K562 (cell line): ENCODE measurements around the gene TMEM185B. TPM values are rescaled to one million over a fixed set of nuclear protein-coding genes. Genes with fewer than 3 reads are reported as not detected.

Experiments
- ATF6 ChIP-seq: sonication (generic); formaldehyde crosslinking; IDR thresholded peaks from 2 replicates; pipeline ENCODE4 v1.4.0; 2020; ENCODE audit warnings: mild to moderate bottlenecking, missing genetic modification reagents
- E2F3 ChIP-seq: fragments of 250-450 bp; sonication (Bioruptor Pico); IDR thresholded peaks from 2 replicates; pipeline ENCODE4 v1.4.0; 2020; ENCODE audit warnings: mild to moderate bottlenecking
- ETS2 ChIP-seq: IDR thresholded peaks from 2 replicates; pipeline ENCODE4 v1.6.1; 2016; ENCODE audit warnings: borderline replicate concordance, missing genetic modification characterization, mild to moderate bottlenecking, moderate library complexity, missing compliant biosample characterization; ENCODE audit not compliant: poor library complexity, severe bottlenecking
- KAT2B ChIP-seq: IDR thresholded peaks from one replicate; pipeline ENCODE4 v1.6.1; 2012; ENCODE audit warnings: low read depth, mild to moderate bottlenecking, control low read depth, inconsistent platforms, low read length, moderate library complexity
- MBD2 ChIP-seq: sonication (generic); IDR thresholded peaks from 2 replicates; pipeline ENCODE4 v1.6.1; 2016; ENCODE audit warnings: low read depth, borderline replicate concordance
- NR3C1 ChIP-seq: sonication (generic); formaldehyde crosslinking; IDR thresholded peaks from 2 replicates; pipeline ENCODE4 v1.8.1; 2022; ENCODE audit warnings: missing genetic modification reagents
- POLR2B ChIP-seq: fragments of 450-650 bp; IDR thresholded peaks from 2 replicates; pipeline ENCODE4 v1.6.1; 2018; ENCODE audit warnings: low read depth; ENCODE audit not compliant: partially characterized antibody
- POLR3A ChIP-seq: IDR thresholded peaks from 2 replicates; pipeline ENCODE4 v1.6.1; 2011; ENCODE audit warnings: borderline replicate concordance, mild to moderate bottlenecking, moderate library complexity; ENCODE audit not compliant: insufficient read length, insufficient read depth; ENCODE audit errors: extremely low read depth
- RAD51 ChIP-seq: fragments of 450-650 bp; IDR thresholded peaks from 2 replicates; pipeline ENCODE4 v1.7.1; 2016; ENCODE audit warnings: low read depth, mild to moderate bottlenecking, borderline replicate concordance
- RFX1 ChIP-seq: fragments of 450-650 bp; IDR thresholded peaks from 2 replicates; pipeline ENCODE4 v1.6.1; 2016; ENCODE audit warnings: mild to moderate bottlenecking, moderate library complexity
- SAFB ChIP-seq: fragments of 200-400 bp; formaldehyde crosslinking; IDR thresholded peaks from 2 replicates; pipeline ENCODE4 v1.6.1; 2017; ENCODE audit warnings: low read depth, low read length, borderline replicate concordance
- TAF9B ChIP-seq: fragments of 450-650 bp; IDR thresholded peaks from 2 replicates; pipeline ENCODE4 v1.6.1; 2018; ENCODE audit warnings: mild to moderate bottlenecking; ENCODE audit not compliant: partially characterized antibody
- TOE1 ChIP-seq, 2 experiments: fragments of 450-650 bp in 1 of 2; sonication (generic) in 1 of 2; formaldehyde crosslinking in 1 of 2; IDR thresholded peaks; 2 replicates each; pipeline versions ENCODE4 v1.7.1 to v1.8.0; 2016 to 2022; ENCODE audit warnings: borderline replicate concordance in 2 of 2, mild to moderate bottlenecking in 2 of 2, antibody characterized with exemption in 1 of 2, inconsistent platforms in 1 of 2, low read depth in 1 of 2, missing genetic modification reagents in 1 of 2, moderate library complexity in 1 of 2
- ZNF24 ChIP-seq: fragments of 450-650 bp; IDR thresholded peaks from 2 replicates; pipeline ENCODE4 v1.6.1; 2016
- ZNF431 ChIP-seq: sonication (generic); formaldehyde crosslinking; IDR thresholded peaks from 2 replicates; pipeline ENCODE4 v1.8.0; 2022; ENCODE audit warnings: mild to moderate bottlenecking, missing genetic modification reagents
- polyA plus RNA-seq, 8 experiments: library from polyadenylated mRNA; depleted of rRNA in 4 of 8; stranded (reverse) in 5 of 8; unstranded in 3 of 8; fragments of >200 nt; fragmentation: Nextera tagmentation in 2 of 8; fragmentation: Illumina TruSeq in 1 of 8; extraction: Ambion mirVana in 2 of 8; extraction: Trizol in 1 of 8; gene quantifications; 2 replicates each; pipeline versions ENCODE4 v1.2.1 to v1.2.3, GENCODE V29; 2011 to 2014; ENCODE audit warnings: inconsistent platforms in 1 of 8, missing spikeins in 1 of 8
- total RNA-seq, 7 experiments: library from RNA; depleted of rRNA in 6 of 7; stranded (reverse); fragments of >200 nt in 6 of 7; fragmentation: Illumina TruSeq in 2 of 7; extraction: Trizol in 2 of 7; gene quantifications; 2 replicates each; pipeline versions ENCODE4 v1.2.1 to v1.2.3, GENCODE V29; 2011 to 2021; ENCODE audit warnings: low replicate concordance in 1 of 7
- TF ChIP-seq, protein P1 (sequence below): fragments of 250-450 bp; sonication (Bioruptor Pico); IDR thresholded peaks from 2 replicates; pipeline ENCODE4 v1.4.0; 2020
- TF ChIP-seq, protein P2 (sequence below): fragments of 250-450 bp; sonication (Bioruptor Pico); IDR thresholded peaks from 2 replicates; pipeline ENCODE4 v1.5.0; 2021; ENCODE audit warnings: mild to moderate bottlenecking, moderate library complexity
- TF ChIP-seq, protein P3 (sequence below): fragments of 250-450 bp; sonication (Bioruptor Pico); IDR thresholded peaks from 2 replicates; pipeline ENCODE4 v1.8.0; 2022; ENCODE audit warnings: inconsistent platforms, mild to moderate bottlenecking, moderate library complexity, borderline replicate concordance

The TMEM185B gene
- total and polyA plus RNA-seq, 9 of the 15 experiments (the other 6 are each of a cell fraction or from before 2014, with no cell fraction given): 2.9 to 28.2 (median 11.5) TPM

DNA sequence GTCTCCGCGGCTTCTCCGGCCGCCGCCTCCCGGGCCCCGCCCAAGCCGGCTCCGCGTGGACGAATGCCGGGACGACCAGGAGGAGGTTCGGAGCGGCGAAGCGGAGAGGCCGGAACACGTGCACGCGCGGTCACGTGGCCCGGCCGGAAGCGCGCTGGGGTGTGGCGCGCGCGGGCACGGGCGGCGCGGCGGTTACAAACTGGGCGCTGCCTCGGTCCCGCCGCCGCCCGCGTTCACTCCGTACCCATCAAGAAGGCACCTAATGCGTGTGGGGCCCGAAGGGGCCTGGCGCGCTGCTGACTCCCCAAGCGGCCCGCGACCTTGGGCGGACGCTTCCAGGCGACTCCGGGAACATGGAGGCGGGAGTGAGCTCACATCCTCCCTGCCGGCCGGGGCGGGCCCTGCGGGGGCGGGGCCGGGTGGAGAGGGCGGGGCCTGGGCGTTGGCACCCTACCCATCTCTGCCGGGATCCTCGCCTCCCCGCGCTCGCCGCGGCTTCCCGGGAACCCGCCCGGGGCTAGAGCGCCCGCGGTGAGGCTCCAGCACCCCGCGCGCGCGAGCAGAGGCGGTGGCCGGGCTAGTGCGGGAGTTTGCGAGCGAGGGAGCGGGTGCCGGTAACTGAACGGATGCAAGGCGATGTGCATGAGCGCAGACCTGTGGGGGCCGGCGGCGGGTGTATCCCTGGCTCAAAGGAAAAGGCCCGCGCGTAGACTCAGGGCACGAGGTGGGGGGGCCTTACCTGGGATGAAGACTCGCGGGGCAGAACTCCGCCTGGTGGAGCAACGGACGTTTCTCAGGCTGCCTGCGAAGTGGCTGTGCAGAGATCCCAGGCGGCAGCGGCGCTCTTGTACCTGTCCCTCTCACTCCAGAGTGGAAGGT, at the start of gene TMEM185B (continued):
- TF ChIP-seq MBD2: peak; percentile 62; the same call in 1 of the 2 replicates
- TF ChIP-seq, protein P1, sequence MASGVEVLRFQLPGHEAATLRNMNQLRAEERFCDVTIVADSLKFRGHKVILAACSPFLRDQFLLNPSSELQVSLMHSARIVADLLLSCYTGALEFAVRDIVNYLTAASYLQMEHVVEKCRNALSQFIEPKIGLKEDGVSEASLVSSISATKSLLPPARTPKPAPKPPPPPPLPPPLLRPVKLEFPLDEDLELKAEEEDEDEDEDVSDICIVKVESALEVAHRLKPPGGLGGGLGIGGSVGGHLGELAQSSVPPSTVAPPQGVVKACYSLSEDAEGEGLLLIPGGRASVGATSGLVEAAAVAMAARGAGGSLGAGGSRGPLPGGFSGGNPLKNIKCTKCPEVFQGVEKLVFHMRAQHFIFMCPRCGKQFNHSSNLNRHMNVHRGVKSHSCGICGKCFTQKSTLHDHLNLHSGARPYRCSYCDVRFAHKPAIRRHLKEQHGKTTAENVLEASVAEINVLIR (CRISPR knock-in tag): peak; percentile 51; the same call in 1 of the 2 replicates
- TF ChIP-seq ZNF431: peak; percentile 90
- no peak for TF ChIP-seq SAFB
- TF ChIP-seq NR3C1 (CRISPR knock-in tag): peak; percentile 98
- TF ChIP-seq, protein P2, sequence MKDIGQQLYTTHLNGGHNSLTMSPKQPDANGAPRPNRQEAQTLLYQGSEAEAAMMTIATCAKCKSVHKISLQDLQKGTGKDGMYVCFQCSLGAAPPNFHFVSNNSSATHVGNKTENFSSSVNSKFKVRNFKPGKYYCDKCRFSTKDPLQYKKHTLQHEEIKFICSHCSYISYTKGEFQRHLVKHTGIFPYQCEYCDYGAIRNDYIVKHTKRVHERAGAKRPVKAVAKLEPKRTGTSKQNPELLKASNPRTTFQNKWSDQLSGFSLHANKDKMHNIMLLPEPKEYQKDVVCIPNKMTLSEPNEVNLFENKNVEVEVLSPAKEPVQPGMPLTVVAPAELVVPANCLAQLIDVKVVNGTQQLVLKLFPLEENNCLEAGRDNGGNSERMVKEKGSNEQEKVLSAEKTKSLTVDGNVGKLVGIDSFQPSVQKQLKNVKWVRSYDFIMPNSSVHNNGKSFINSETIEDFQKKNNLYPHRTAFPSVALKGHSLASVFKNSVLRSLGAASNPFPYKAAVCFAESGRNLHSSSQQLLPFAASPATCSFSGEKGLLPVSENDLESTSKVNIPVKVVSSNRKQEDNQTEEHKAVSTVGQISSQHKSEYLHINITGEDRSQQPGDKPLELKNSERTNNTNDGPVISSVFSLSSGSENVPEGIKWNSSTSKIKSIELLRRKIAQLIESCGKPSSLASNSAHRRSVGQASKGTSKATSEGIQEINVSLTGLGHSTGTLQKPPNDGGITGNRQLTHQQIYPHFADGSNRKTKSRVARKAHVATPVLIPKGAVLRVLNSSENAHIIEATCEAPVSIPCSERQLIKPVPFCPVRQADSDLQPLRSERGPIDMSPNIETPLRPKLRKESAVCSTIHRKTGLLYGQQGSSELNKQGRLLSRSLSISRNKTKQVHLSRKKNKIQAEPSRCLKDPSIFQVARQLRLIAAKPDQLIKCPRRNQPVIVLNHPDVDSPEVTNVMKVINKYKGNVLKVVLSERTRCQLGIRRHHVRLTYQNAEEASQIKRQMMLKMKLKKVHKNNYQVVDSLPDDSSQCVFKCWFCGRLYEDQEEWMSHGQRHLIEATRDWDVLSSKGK (CRISPR knock-in tag): no peak
- TF ChIP-seq POLR3A: no peak
- TF ChIP-seq ZNF24: peak; percentile 62
- TF ChIP-seq TAF9B: no peak
- no peak for TF ChIP-seq RFX1
- peak; percentile 60 for TF ChIP-seq RAD51
- peak; percentile 59 for TF ChIP-seq ETS2 (tag)
- peak; percentile 35 for TF ChIP-seq POLR2B
- no peak for TF ChIP-seq KAT2B
- TF ChIP-seq, protein P3, sequence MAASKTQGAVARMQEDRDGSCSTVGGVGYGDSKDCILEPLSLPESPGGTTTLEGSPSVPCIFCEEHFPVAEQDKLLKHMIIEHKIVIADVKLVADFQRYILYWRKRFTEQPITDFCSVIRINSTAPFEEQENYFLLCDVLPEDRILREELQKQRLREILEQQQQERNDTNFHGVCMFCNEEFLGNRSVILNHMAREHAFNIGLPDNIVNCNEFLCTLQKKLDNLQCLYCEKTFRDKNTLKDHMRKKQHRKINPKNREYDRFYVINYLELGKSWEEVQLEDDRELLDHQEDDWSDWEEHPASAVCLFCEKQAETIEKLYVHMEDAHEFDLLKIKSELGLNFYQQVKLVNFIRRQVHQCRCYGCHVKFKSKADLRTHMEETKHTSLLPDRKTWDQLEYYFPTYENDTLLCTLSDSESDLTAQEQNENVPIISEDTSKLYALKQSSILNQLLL (CRISPR knock-in tag): no peak
- TF ChIP-seq ATF6 (CRISPR knock-in tag): 0 out of 2 replicates have a peak, but pooled peaks have one; percentile 75
- TF ChIP-seq E2F3 (CRISPR knock-in tag): peak; percentile 82; the same call in 1 of the 2 replicates
- TF ChIP-seq TOE1 (IDR thresholded peaks at IDR 0.05; ENCODE audit: borderline replicate concordance): no peak; the same call in 1 of the 2 replicates
- TF ChIP-seq TOE1 (CRISPR knock-in tag; IDR thresholded peaks at IDR 0.05; ENCODE audit: borderline replicate concordance, low read depth): peak; percentile 69
